Measurements from ENCODE around the gene RFX6. TPM values are rescaled to one million over a fixed set of nuclear protein-coding genes. Genes with fewer than 3 reads are reported as not detected.

RFX6 gene
- total and polyA plus RNA-seq, 10 donors: not detected

DNA sequence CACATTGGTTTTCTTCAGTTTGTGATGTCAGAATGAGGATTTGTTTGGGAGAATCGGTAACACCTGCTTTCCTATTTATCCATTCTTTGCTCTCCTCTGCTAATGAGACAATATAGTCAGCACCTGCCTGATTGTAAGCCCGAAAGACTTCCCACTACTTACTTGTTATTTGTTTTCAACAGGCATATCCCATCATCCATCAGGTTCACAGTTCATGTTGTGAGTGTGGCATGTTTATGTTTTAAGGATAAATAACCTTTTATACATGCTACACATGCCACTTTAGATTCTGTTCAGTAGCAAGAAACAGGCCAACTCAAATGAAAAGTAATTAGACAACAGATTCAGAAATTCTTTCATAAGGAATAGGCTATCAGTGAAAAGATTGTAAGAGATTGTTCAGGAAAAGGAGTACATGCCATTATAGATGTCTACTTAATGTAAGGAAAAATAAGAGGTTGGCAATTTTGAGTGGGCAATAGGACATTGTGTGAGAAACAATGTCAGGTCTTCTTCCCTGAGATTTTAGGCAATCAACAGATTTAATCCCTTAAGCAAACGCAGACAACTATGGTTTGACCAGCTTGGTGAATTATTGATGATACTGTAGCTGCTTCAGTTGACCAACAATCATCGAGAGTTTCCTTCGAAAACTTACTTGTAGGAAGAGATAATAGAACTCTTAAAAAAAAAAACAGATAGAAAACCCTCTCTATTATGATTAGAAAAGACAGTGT lies 40.3 kb upstream of the RFX6 start:
- Histone ChIP-seq H3K4me1 (no peaks in the 10 kb centered on the region), H3K36me3 (no peaks in the 10 kb centered on the region), H3K9me3 (no peaks in the 10 kb centered on the region), H3K27ac (no peak overlapping the region), H3K4me3 (no peak overlapping the region), H3K27me3 (replicated peaks in 1 of 7) (no peaks in the 10 kb centered on the region)
- 79 to 90% (median 85%) methylated on average over 5 of the region's 5 CpGs for WGBS, 5 donors
- no peak for DNase-seq
- TF ChIP-seq POLR2AphosphoS5 (IDR thresholded peaks at IDR 0.05) (no peak), POLR2A (IDR thresholded peaks at IDR 0.05) (no peak)
- TF ChIP-seq, protein P1, sequence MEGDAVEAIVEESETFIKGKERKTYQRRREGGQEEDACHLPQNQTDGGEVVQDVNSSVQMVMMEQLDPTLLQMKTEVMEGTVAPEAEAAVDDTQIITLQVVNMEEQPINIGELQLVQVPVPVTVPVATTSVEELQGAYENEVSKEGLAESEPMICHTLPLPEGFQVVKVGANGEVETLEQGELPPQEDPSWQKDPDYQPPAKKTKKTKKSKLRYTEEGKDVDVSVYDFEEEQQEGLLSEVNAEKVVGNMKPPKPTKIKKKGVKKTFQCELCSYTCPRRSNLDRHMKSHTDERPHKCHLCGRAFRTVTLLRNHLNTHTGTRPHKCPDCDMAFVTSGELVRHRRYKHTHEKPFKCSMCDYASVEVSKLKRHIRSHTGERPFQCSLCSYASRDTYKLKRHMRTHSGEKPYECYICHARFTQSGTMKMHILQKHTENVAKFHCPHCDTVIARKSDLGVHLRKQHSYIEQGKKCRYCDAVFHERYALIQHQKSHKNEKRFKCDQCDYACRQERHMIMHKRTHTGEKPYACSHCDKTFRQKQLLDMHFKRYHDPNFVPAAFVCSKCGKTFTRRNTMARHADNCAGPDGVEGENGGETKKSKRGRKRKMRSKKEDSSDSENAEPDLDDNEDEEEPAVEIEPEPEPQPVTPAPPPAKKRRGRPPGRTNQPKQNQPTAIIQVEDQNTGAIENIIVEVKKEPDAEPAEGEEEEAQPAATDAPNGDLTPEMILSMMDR (IDR thresholded peaks at IDR 0.05 in 8 of 11, conservative IDR thresholded peaks at IDR 0.05 in 3 of 11): no peak
- intact Hi-C loops (cut with DNase I; ENCODE audit: low total_unique reads): no loop called here

DNA sequence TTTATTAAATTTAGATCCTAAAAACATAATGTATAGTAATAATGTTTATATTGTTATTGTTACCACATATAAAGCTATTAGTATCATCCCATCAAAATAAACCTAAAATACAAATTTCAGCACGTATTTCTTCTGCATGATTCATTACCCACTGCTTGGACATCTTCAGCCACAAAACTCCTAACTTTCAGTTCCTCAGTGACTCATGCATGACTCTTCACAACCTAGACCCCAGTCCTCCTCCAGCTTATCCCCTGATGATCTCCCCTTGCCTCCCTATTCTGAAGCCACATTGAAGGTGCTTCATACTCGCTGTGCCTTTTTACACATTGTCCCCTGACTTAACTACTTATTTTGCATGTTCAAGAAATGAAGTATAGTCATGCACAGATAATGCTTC lies 37.0 kb upstream of the RFX6 start:
- no peaks in the 10 kb centered on the region for H3K4me1 ChIP-seq
- 43 to 76% (median 52%) methylated on average over 2 of the region's 2 CpGs for WGBS, 5 donors
- no peak overlapping the region for H3K4me3 ChIP-seq
- H3K9me3 ChIP-seq: no peaks in the 10 kb centered on the region
- no peaks in the 10 kb centered on the region for H3K27me3 ChIP-seq (replicated peaks in 1 of 7)
- H3K27ac ChIP-seq: no peak overlapping the region
- DNase-seq: no peak
- TF ChIP-seq POLR2AphosphoS5 (IDR thresholded peaks at IDR 0.05) (no peak), POLR2A (IDR thresholded peaks at IDR 0.05) (no peak)
- TF ChIP-seq, protein P1 (IDR thresholded peaks at IDR 0.05 in 8 of 11, conservative IDR thresholded peaks at IDR 0.05 in 3 of 11): no peak
- H3K36me3 ChIP-seq: no peaks in the 10 kb centered on the region
- intact Hi-C loops (cut with DNase I; ENCODE audit: low total_unique reads): no loop called here

GRCh38 chr6:116842459-116842858 lies 34.6 kb upstream of the RFX6 start:
- H3K27me3 ChIP-seq (replicated peaks in 1 of 7): no peaks in the 10 kb centered on the region
- H3K9me3 ChIP-seq: no peaks in the 10 kb centered on the region
- no peaks in the 10 kb centered on the region for H3K4me1 ChIP-seq
- WGBS, 5 donors: 69 to 82% (median 73%) methylated on average over 1 of the region's 1 CpG
- no peaks in the 10 kb centered on the region for H3K36me3 ChIP-seq
- DNase-seq: no peak
- no peak overlapping the region for H3K4me3 ChIP-seq
- intact Hi-C loops (cut with DNase I; ENCODE audit: low total_unique reads): no loop called here
- TF ChIP-seq, protein P1 (IDR thresholded peaks at IDR 0.05 in 8 of 11, conservative IDR thresholded peaks at IDR 0.05 in 3 of 11): no peak
- TF ChIP-seq POLR2AphosphoS5 (IDR thresholded peaks at IDR 0.05) (no peak), POLR2A (IDR thresholded peaks at IDR 0.05) (no peak)
- no peak overlapping the region for H3K27ac ChIP-seq

DNA sequence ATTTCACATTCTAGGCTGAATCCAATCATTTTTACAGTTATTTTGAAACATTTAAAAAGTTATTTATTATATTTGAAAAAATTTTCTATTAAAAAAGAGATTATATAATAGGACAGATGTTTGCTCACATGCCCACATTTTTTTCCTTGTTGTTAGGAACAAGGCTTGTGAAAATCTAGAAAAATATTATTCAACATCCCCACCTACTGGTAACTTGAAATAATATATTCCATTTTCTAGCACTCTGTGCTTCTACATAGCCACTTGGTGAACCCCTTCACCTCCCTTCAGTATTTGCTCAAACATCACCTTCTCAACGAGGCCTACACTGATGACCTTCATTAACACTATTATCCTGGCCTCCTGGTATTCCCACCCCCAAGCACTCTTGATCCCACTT lies 29.8 kb upstream of the RFX6 start:
- DNase-seq: no peak
- peaks cover 0 to 3% (median 0%) of the 10 kb centered on the region in 8 donors for H3K9me3 ChIP-seq
- no peak overlapping the region for H3K27ac ChIP-seq
- H3K27me3 ChIP-seq (replicated peaks in 1 of 7): no peaks in the 10 kb centered on the region
- TF ChIP-seq, protein P1 (IDR thresholded peaks at IDR 0.05 in 8 of 11, conservative IDR thresholded peaks at IDR 0.05 in 3 of 11): no peak
- TF ChIP-seq POLR2A (IDR thresholded peaks at IDR 0.05) (no peak), POLR2AphosphoS5 (IDR thresholded peaks at IDR 0.05) (no peak)
- H3K4me1 ChIP-seq: no peaks in the 10 kb centered on the region
- 6 to 24% (median 12%) methylated on average over 1 of the region's 1 CpG for WGBS, 5 donors
- H3K36me3 ChIP-seq: no peaks in the 10 kb centered on the region
- no peak overlapping the region for H3K4me3 ChIP-seq
- intact Hi-C loops (cut with DNase I; ENCODE audit: low total_unique reads): no loop called here

All from spleen (tissue), 11 donors.